K562 (cell line): Measurements from ENCODE around the gene CACYBP. TPM values are rescaled to one million over a fixed set of nuclear protein-coding genes. Genes with fewer than 3 reads are reported as not detected.

Experiments
- BDP1 ChIP-seq: IDR thresholded peaks from 3 replicates; pipeline ENCODE4 v1.6.1; 2011; ENCODE audit not compliant: insufficient read length, insufficient read depth
- EHMT2 ChIP-seq: fragments of 450-650 bp; IDR thresholded peaks from 2 replicates; pipeline ENCODE4 v1.6.1; 2018; ENCODE audit warnings: antibody characterized with exemption
- MAFF ChIP-seq: IDR thresholded peaks from 2 replicates; pipeline ENCODE4 v1.6.1; 2012; ENCODE audit warnings: low read length, improper control_type of control experiment
- MEIS2 ChIP-seq: fragments of 450-650 bp; IDR thresholded peaks from 2 replicates; pipeline ENCODE4 v1.6.1; 2014; ENCODE audit warnings: mild to moderate bottlenecking; ENCODE audit not compliant: partially characterized antibody
- MLLT1 ChIP-seq, 2 experiments: fragments of 450-650 bp; IDR thresholded peaks; 2 replicates each; pipeline ENCODE4 v1.6.1; 2016
- NFXL1 ChIP-seq: fragments of 450-650 bp; formaldehyde crosslinking; IDR thresholded peaks from 2 replicates; pipeline ENCODE4 v1.4.0; 2021; ENCODE audit warnings: mild to moderate bottlenecking
- NR0B1 ChIP-seq: fragments of 450-650 bp; IDR thresholded peaks from one replicate; pipeline ENCODE4 v1.6.1; 2018; ENCODE audit warnings: mild to moderate bottlenecking, moderate library complexity; ENCODE audit not compliant: partially characterized antibody
- OTX1 ChIP-seq: fragments of 450-650 bp; formaldehyde crosslinking; IDR thresholded peaks from 2 replicates; pipeline ENCODE4 v1.4.0; 2022; ENCODE audit warnings: mild to moderate bottlenecking
- TAF1 ChIP-seq: IDR thresholded peaks from 2 replicates; pipeline ENCODE4 v1.6.1; 2011; ENCODE audit warnings: mild to moderate bottlenecking, low read length, moderate library complexity; ENCODE audit not compliant: insufficient read depth, control insufficient read depth, severe bottlenecking; ENCODE audit errors: extremely low read depth
- THRAP3 ChIP-seq: fragments of 450-650 bp; IDR thresholded peaks from 2 replicates; pipeline ENCODE4 v1.6.1; 2016; ENCODE audit warnings: mild to moderate bottlenecking, inconsistent platforms, borderline replicate concordance
- UBTF ChIP-seq, 2 experiments: IDR thresholded peaks; 2 replicates each; pipeline ENCODE4 v1.6.1; 2012; ENCODE audit warnings: improper control_type of control experiment in 2 of 2, low read depth in 2 of 2, low read length in 2 of 2, borderline replicate concordance in 1 of 2
- XRCC5 ChIP-seq: fragments of 200-400 bp; formaldehyde crosslinking; IDR thresholded peaks from 2 replicates; pipeline ENCODE4 v1.6.1; 2017; ENCODE audit warnings: low read depth, mild to moderate bottlenecking, low read length
- ZNF184 ChIP-seq: sonication (generic); formaldehyde crosslinking; IDR thresholded peaks from 2 replicates; pipeline ENCODE4 v1.5.0; 2020; ENCODE audit warnings: missing genetic modification reagents
- ZNF717 ChIP-seq: fragments of 250-450 bp; sonication (Bioruptor Pico); IDR thresholded peaks from 2 replicates; pipeline ENCODE4 v1.5.0; 2021
- ZNF766 ChIP-seq: fragments of 200-800 bp; sonication (Bioruptor generic); conservative IDR thresholded peaks from 2 replicates; pipeline ENCODE4 v1.6.1; 2016; ENCODE audit warnings: missing genetic modification characterization, missing compliant biosample characterization
- polyA plus RNA-seq, 8 experiments: library from polyadenylated mRNA; depleted of rRNA in 4 of 8; stranded (reverse) in 5 of 8; unstranded in 3 of 8; fragments of >200 nt; fragmentation: Nextera tagmentation in 2 of 8; fragmentation: Illumina TruSeq in 1 of 8; extraction: Ambion mirVana in 2 of 8; extraction: Trizol in 1 of 8; gene quantifications; 2 replicates each; pipeline versions ENCODE4 v1.2.1 to v1.2.3, GENCODE V29; 2011 to 2014; ENCODE audit warnings: inconsistent platforms in 1 of 8, missing spikeins in 1 of 8
- total RNA-seq, 7 experiments: library from RNA; depleted of rRNA in 6 of 7; stranded (reverse); fragments of >200 nt in 6 of 7; fragmentation: Illumina TruSeq in 2 of 7; extraction: Trizol in 2 of 7; gene quantifications; 2 replicates each; pipeline versions ENCODE4 v1.2.1 to v1.2.3, GENCODE V29; 2011 to 2021; ENCODE audit warnings: low replicate concordance in 1 of 7

Gene CACYBP
- total and polyA plus RNA-seq, 9 of the 15 experiments (the other 6 are each of a cell fraction or from before 2014, with no cell fraction given): 147 to 1,576 (median 488) TPM

GRCh38 chr1:174971466-174971865 is 28.3 kb upstream of the CACYBP start (continued):
- TF ChIP-seq MLLT1 (IDR thresholded peaks at IDR 0.05): no peak
- TF ChIP-seq OTX1 (CRISPR knock-in tag): no peak
- TF ChIP-seq ZNF766: peak; percentile 85
- no peak for TF ChIP-seq NFXL1 (CRISPR knock-in tag)
- TF ChIP-seq XRCC5: no peak
- TF ChIP-seq EHMT2: no peak
- no peak for TF ChIP-seq UBTF (IDR thresholded peaks at IDR 0.05; ENCODE audit: borderline replicate concordance in 1 of 2, low read depth in 2 of 2, low read length in 2 of 2)
- TF ChIP-seq ZNF717 (CRISPR knock-in tag): no peak
- no peak for TF ChIP-seq BDP1
- TF ChIP-seq TAF1: no peak
- no peak for TF ChIP-seq THRAP3
- TF ChIP-seq NR0B1: no peak
- TF ChIP-seq MAFF: peak; percentile 41; the same call in 1 of the 2 replicates
- TF ChIP-seq ZNF184 (CRISPR knock-in tag): no peak
- TF ChIP-seq MEIS2: no peak
